Thymus (tissue), 11 donors: ENCODE results near the gene NAA25. TPM values are rescaled to one million over a fixed set of nuclear protein-coding genes. Genes with fewer than 3 reads are reported as not detected.
"Not testable (repeated sequence)": the region's sequence is repeated elsewhere in the genome, so short reads cannot be mapped to it uniquely, and the experiment has no call there.

ENCODE experiments used
- DNase-seq, 9 donors: peaks; one replicate each; pipeline ENCODE4 v3.0.0-alpha.2; 2013; ENCODE audit warnings: low spot score in 9 of 9, low read depth in 6 of 9, missing footprints in 1 of 9
- H3K27ac ChIP-seq, 2 donors: one replicate each; pipeline ENCODE4 v1.5.1; 2013; ENCODE audit warnings: control low read depth in 1 of 2, low read depth in 1 of 2, low read length in 1 of 2, mild to moderate bottlenecking in 1 of 2, moderate library complexity in 1 of 2
- H3K27me3 ChIP-seq, 2 donors: one replicate each; pipeline ENCODE4 v1.5.1; 2013; ENCODE audit warnings: low read length in 1 of 2; ENCODE audit not compliant: control insufficient read depth in 2 of 2, insufficient read depth in 1 of 2
- H3K36me3 ChIP-seq, 2 donors: one replicate each; pipeline ENCODE4 v1.5.1; 2013; ENCODE audit warnings: low read length in 1 of 2, mild to moderate bottlenecking in 1 of 2, moderate library complexity in 1 of 2; ENCODE audit not compliant: control insufficient read depth in 2 of 2, insufficient read depth in 2 of 2
- H3K4me1 ChIP-seq, 2 donors: one replicate each; pipeline ENCODE4 v1.5.1; 2013; ENCODE audit warnings: low read length in 2 of 2; ENCODE audit not compliant: control insufficient read depth in 2 of 2, insufficient read depth in 2 of 2
- H3K4me3 ChIP-seq, 2 donors: one replicate each; pipeline ENCODE4 v1.5.1; 2013; ENCODE audit warnings: low read length in 2 of 2, control low read depth in 1 of 2, mild to moderate bottlenecking in 1 of 2
- H3K9me3 ChIP-seq, 2 donors: one replicate each; pipeline ENCODE4 v1.5.1; 2013; ENCODE audit warnings: low read length in 1 of 2, mild to moderate bottlenecking in 1 of 2; ENCODE audit not compliant: control insufficient read depth in 2 of 2, insufficient read depth in 1 of 2
- WGBS: extraction: QIAGEN DNeasy Blood & Tissue Kit; methylation state at CpG from one replicate; pipeline ENCODE4 v1.1.7; 2013; 5-methylcytosine and 5-hydroxymethylcytosine counted together
- polyA plus RNA-seq: library from polyadenylated mRNA; stranded (reverse); fragments of 200-250 nt; gene quantifications from one replicate; pipeline ENCODE4 v1.2.3, GENCODE V29; 2013
- total RNA-seq: library from RNA; stranded (reverse); fragments of 120-200 nt; gene quantifications from one replicate; pipeline ENCODE4 v1.2.4, GENCODE V29; 2013
- donor health status: healthy.

NAA25 gene
- total and polyA plus RNA-seq, 2 donors = 9.2 to 11.4 TPM

DNA sequence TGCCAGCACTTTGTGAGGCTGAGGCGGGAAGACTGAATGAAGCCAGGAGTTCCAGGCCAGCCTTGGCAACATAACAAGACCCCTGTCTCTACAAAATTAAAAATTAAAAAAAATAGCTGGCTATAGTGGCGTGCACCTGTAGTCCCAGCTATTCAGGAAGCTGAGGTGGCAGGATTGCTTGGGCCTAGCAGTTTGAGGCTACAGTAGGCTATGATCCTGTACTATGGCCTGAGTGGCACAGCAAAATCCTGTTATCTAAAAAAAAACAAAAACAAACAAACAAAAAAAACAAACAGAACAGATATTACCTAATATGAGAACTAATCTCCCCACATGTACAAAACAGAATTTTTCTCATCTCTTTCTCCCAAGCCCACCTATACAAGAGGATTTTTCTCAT is 111.3 kb downstream of the NAA25 start:
- Histone ChIP-seq H3K27me3 (no peaks in the 10 kb centered on the region), H3K9me3 (no peaks in the 10 kb centered on the region), H3K27ac (peak overlapping the region in 1 of 2 donors; percentile 5), H3K4me1 (peaks cover 17 to 46% of the 10 kb centered on the region in 2 donors), H3K4me3 (no peak overlapping the region), H3K36me3 (peaks cover 0 to 11% of the 10 kb centered on the region in 2 donors)
- no peak for DNase-seq
- WGBS = 89% methylated on average over 2 of the region's 2 CpGs

DNA sequence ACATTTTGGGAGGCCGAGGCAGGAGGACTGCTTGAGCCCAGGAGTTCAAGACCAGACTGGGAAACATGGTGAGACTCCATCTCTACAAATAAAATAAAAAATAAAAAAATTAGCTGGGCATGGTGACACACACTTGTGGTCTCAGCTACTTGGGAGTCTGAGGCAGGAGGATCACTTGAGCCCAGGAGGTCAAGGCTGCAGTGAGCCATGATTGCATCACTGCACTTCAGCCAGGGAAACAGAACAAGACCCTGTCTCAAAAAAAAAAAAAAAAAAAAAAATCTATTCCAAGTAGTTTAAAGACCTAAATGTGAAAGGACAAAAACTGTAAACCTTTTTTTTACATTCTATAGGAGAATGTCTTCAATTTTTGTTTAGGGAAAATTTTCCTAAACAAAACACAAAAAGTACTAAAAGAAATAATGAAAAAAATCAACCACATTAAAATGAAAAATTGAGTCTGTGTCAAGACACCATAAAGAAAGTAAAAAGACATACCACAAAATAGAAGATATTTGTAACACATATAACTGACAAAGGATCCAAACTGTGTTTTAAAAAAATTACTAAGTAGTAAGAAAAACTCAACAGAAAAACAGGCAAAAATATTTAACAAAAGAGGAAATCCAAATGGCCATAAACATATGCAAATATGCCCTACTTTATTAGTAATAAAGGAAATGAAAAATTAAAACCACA is 112.7 kb downstream of the NAA25 start:
- Histone ChIP-seq H3K36me3 (peaks cover 0 to 8% of the 10 kb centered on the region in 2 donors), H3K4me3 (no peak overlapping the region), H3K27me3 (no peaks in the 10 kb centered on the region), H3K4me1 (peaks cover 17 to 44% of the 10 kb centered on the region in 2 donors), H3K9me3 (no peaks in the 10 kb centered on the region), H3K27ac (no peak overlapping the region)
- no peak for DNase-seq
- WGBS = 98% methylated on average over 1 of the region's 1 CpG

DNA sequence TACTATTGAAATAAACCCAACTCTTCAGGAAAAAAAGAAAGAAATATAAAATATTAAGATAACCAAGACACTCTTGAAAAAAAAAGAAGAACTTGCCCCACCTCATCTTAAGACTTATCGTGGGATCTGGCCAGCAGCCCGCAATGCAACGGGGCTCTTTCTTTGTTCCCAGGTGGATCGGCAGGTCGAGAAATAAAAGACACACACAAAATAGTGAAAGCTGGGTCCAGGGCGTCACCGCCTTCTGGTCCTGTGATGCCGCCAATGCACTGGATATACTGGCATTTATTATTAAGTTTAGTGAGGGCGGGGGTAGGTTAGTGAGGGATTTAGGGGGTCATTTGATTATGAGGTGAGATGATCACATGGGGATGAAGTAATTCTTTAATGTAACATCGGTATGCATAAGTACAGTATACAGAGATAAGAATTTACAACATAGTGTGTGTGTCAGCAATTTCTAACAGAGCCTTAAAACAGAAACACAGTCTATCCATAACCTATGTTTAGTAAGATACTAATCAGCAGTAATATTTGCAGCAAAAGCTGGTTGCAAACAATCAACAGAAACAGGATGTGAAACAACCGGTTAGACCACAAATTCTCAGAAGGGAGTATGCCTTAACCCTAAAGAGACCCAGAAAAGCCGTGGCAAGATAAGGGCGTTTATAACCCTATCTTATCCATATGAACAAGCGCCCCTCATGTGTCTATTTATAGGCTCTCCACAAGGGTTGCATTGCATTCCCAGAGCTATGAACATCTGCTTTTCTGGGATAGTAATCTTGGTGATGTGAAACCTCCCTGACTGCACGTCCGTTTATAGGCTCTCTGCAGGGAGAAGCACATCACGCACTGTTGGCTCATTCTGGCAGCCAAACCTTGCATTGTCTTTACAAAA is 114.1 kb downstream of the NAA25 start:
- H3K9me3 ChIP-seq, H3K36me3 ChIP-seq, H3K27me3 ChIP-seq: not testable (repeated sequence)
- H3K27ac ChIP-seq = peak overlapping the region; percentile 93 to 96
- DNase-seq = peak in 6 of 9 donors; percentile 34 to 81 (median 52)
- peaks cover 17 to 40% of the 10 kb centered on the region in 2 donors for H3K4me1 ChIP-seq
- peak overlapping the region; percentile 31 to 41 for H3K4me3 ChIP-seq
- 22% methylated on average over 17 of the region's 17 CpGs for WGBS

DNA sequence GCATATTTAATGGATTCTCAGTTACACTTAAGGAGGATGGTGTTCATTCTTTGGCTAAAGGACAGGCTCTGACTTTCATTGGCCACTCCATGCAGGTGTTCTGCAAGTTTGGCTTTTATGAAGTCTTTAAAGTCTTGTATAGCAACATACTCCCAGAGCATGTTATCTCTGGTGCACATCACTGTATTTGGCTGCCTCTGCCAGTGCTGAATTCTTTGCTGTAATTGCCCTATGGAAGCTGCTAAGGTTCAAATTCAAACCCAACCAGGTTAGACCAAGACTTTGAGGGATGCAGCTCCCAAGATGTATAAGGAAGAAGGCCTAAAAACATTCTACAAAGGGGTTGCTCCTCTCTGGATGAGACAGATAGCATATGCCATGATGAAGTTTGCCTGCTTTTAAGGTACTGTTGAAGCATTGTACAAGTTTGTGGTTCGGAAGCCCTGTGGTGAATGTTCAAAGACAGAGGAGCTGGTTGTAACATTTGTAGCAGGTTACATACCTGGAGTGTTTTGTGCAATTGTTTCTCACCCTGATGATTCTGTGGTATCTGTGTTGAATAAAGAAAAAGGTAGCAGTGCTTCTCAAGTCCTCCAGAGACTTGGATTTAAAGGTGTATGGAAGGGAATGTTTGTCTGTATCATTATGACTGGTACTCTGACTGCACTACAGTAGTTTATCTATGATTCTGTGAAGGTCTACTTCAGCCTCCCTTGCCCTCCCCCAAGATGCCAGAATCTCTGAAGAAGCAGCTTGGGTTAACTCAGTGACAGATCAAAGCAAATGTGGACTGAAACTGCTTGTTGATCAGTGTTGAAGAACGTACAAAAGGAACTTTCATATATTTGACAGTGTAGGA is 115.1 kb downstream of the NAA25 start:
- WGBS = 6% methylated on average over 2 of the region's 2 CpGs
- Histone ChIP-seq H3K9me3 (no peaks in the 10 kb centered on the region), H3K4me3 (peak overlapping the region; percentile 31 to 41), H3K27me3 (no peaks in the 10 kb centered on the region), H3K36me3 (peaks cover 0 to 3% of the 10 kb centered on the region in 2 donors), H3K27ac (peak overlapping the region; percentile 94 to 96), H3K4me1 (peaks cover 17 to 40% of the 10 kb centered on the region in 2 donors)
- peak in 8 of 9 donors; percentile 56 to 90 (median 76) for DNase-seq

DNA sequence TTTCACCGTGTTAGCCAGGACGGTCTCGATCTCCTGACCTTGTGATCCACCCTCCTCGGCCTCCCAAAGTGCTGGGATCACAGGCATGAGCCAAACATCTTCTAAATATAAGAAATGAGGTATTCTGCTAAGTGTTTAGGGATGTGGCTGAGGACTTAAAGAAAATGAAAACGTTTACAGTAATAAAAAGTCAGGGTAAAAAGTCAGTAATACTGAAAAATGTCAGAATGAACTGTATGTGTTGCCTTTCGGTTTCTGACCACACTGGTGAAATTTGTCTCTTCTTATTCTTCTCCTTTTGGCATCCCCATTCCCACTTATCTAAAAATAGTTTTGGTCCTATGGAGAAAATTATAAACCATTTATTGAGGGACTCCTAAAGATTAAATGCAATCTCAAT is 116.1 kb downstream of the NAA25 start:
- DNase-seq = no peak
- H3K9me3 ChIP-seq = no peaks in the 10 kb centered on the region
- H3K27me3 ChIP-seq = no peaks in the 10 kb centered on the region
- peak overlapping the region; percentile 94 to 96 for H3K27ac ChIP-seq
- H3K4me3 ChIP-seq = no peak overlapping the region
- H3K36me3 ChIP-seq = peaks cover 0 to 3% of the 10 kb centered on the region in 2 donors
- peaks cover 17 to 40% of the 10 kb centered on the region in 2 donors for H3K4me1 ChIP-seq
- 85% methylated on average over 6 of the region's 6 CpGs for WGBS

DNA sequence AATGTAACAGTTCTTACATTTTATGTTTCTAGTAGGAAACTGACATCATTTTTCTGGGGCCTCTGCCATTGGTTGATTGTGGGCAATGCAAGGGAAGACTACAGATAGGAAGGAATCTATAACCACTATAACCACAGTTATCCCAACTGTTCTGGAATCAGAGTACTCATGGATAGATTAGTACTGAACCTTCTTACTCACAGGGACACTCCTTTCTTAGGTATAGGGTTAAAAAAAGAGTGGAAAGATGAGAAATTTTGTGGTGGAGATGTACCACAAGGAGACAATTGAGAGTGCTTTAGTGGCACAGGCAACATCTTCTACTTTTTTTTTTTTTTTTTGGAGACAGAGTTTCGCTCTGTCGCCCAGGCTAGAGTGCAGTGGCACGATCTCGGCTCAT is 116.6 kb downstream of the NAA25 start:
- 86% methylated on average over 4 of the region's 4 CpGs for WGBS
- peak in 1 of 9 donors; percentile 51 for DNase-seq
- no peaks in the 10 kb centered on the region for H3K36me3 ChIP-seq
- H3K27ac ChIP-seq = peak overlapping the region in 1 of 2 donors; percentile 34
- no peaks in the 10 kb centered on the region for H3K9me3 ChIP-seq
- peaks cover 17 to 36% of the 10 kb centered on the region in 2 donors for H3K4me1 ChIP-seq
- H3K27me3 ChIP-seq = no peaks in the 10 kb centered on the region
- H3K4me3 ChIP-seq = no peak overlapping the region

DNA sequence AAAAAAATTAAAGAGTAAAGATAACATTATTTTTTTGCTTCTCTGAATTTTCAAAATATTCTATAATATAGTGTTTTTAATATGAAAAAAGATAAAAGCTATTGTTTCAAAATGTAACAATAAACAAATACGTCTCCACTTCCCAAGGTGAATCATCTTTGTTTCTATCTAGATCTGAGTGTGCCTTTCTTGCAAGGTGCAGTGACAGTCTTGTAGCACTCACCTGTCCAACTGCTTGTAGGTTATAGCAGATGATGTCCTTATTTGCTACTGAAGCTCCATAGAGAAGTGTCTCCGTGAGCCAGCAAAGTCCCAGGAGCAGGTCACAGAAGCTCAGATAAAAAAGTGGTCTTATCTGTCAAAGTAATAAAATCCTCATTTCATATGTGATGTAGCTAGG is 117.0 kb downstream of the NAA25 start:
- no peak for DNase-seq
- peaks cover 17 to 36% of the 10 kb centered on the region in 2 donors for H3K4me1 ChIP-seq
- WGBS = 93% methylated on average over 2 of the region's 2 CpGs
- no peaks in the 10 kb centered on the region for H3K27me3 ChIP-seq
- no peak overlapping the region for H3K4me3 ChIP-seq
- no peaks in the 10 kb centered on the region for H3K36me3 ChIP-seq
- H3K27ac ChIP-seq = peak overlapping the region; percentile 34 to 60
- H3K9me3 ChIP-seq = no peaks in the 10 kb centered on the region

DNA sequence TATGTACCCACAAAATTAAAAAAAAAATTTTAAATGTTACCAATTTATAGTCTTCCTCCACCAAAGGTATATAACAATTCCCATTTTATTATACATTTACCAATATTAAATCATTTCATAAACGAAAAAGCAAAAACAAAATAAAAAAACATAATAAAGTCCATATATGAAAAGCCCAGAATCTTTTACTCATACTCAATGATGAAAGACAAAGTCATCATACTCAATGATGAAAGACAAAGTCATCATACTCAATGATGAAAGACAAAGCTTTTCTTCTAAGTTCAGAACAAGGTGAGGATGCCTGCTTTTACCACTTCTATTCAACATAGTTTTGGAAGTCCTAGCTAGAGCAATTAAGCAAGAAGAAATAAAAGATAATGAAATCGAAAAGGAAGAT is 123.8 kb downstream of the NAA25 start:
- H3K4me3 ChIP-seq = no peak overlapping the region
- no peak overlapping the region for H3K27ac ChIP-seq
- no peaks in the 10 kb centered on the region for H3K27me3 ChIP-seq
- H3K4me1 ChIP-seq = no peaks in the 10 kb centered on the region
- H3K36me3 ChIP-seq = no peaks in the 10 kb centered on the region
- WGBS = 98% methylated on average over 2 of the region's 2 CpGs
- no peak for DNase-seq
- H3K9me3 ChIP-seq = no peaks in the 10 kb centered on the region
